Measurements from ENCODE around the gene GALR3.
"Not testable (repeated sequence)": the region's sequence is repeated elsewhere in the genome, so short reads cannot be mapped to it uniquely, and the experiment has no call there.

The GALR3 gene, protein sequence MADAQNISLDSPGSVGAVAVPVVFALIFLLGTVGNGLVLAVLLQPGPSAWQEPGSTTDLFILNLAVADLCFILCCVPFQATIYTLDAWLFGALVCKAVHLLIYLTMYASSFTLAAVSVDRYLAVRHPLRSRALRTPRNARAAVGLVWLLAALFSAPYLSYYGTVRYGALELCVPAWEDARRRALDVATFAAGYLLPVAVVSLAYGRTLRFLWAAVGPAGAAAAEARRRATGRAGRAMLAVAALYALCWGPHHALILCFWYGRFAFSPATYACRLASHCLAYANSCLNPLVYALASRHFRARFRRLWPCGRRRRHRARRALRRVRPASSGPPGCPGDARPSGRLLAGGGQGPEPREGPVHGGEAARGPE

DNA sequence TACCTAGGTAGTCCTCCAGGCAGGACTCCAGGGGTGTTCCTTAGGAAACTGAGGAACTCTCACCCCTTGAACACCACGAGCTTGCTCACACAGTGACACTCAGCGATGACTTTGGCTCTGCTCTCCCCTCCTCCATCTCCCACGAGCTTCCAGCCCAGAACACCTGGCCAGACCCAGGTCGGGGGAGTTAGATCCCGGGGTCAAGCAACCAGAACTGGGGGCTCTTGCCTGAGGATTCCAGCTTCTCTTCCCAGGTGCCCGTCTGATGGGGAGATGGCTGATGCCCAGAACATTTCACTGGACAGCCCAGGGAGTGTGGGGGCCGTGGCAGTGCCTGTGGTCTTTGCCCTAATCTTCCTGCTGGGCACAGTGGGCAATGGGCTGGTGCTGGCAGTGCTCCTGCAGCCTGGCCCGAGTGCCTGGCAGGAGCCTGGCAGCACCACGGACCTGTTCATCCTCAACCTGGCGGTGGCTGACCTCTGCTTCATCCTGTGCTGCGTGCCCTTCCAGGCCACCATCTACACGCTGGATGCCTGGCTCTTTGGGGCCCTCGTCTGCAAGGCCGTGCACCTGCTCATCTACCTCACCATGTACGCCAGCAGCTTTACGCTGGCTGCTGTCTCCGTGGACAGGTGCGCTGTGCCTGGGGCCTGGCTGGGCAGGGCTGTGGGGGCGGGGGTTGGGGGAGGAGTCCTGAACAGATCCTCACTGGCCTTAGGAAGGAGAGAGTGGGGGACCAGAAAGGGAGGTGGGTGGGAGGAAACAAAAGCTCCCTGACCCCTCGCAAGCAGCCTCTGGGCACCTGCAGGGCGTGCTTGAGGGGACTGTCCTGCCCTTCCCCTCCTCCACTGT lies at the start of gene GALR3:
GALR3 (plus strand) TSS at position 249 of the 852 bp plus-strand sequence; CDS start at position 274, 25 bp downstream.
- no peak for DNase-seq

DNA sequence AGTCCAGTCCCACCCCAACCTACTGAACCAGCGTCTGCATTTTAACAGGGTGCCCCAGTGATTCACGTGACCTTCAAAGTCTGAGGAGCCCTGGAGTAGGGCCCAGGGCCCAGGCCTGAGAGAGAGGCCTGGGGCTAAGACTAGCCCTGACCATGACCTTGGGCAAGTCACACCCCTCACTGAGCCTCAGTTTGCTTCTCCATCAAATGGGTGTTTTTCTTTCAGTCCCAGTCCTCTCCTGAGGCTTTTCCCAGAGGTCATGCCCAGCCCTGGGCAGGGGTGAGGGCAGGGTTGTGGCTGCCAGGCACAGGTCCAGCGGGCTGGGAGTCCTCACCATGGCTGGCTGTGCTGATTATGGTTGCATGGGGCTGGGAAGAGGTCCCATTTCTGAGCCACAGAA lies 48.5 kb upstream of the GALR3 start:
- DNase-seq: no peak

DNA sequence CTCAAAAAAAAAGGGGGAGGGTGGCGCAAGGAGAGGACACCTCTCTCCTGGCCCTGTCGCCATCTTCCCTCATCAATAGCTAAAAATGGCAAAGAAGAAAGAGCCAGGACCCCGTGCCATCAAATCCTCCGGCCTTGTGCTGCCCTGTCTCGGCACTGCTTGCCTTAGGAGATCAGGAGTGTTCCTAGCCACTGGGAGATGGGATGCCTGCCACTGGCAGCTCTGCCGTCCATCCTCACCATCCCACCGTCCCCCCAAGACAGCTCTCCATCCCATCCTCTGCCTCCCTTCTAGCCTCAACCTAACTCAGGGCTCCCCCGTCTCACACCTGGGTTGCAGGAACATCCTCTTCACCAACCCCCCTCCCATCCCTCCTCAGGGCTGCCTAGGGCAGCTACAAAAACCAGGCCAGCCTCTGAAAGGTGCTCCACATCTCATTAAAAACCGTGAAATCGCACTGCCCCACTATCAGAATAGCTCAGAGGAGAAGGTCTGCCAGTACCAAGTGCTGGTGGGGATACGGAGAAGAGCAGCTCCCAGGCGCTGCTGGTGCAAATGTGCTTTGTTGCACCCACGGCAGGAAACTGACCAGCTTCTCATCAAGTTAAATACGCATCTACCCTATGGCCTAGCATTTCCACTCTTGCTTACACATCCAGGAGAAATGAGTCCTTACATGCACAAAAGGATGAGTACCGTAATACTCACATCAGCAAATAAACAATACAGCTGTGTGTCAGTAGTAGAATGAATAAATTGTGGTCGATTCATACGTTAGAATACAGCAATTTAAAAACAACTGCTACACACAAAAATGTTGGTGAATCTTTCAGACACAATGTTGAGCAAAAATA lies 47.2 kb upstream of the GALR3 start:
- DNase-seq: no peak

DNA sequence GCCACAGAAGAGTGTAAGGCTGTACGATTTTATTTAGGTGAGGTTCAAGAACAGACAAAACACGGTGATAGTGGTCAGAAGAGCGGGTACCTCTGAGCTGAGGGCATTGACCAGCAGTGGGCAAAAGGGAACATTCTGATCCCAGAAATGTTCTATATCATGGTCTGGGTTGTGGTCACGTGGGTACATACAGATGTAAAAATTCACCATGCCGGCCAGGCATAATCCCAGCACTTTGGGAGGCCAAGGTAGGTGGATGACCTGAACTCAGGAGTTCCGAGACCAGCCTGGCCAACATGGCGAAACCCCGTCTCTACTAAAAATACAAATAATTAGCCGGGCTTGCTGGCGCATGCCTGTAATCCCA lies 46.6 kb upstream of the GALR3 start:
- DNase-seq: no peak

DNA sequence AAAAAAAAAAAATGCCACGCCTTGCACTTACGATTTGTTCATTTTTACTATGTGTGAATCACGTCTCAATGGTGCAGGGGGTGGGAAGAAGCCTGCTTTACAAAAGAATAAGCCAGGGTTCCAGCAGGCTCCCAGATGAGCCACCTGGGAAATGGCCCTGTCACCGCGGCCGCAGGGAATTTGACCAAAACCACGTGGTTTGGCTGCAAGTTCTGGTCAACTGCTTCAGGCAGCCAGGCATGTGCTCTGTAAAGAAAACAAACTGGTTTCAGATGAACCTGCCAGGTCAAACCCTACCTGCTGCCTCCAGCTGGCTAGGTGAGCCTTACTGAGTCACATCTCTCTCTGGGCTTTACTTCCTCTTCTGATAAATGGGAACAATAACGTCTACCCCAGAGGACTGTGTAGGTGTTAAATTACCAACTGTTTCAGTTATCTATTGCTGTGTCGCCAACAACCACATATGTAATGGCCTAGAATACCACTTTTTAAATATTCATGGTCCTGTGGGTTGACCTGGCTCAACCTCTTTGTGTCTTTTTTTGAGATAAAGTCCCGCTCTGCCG lies 46.0 kb upstream of the GALR3 start:
- no peak for DNase-seq

DNA sequence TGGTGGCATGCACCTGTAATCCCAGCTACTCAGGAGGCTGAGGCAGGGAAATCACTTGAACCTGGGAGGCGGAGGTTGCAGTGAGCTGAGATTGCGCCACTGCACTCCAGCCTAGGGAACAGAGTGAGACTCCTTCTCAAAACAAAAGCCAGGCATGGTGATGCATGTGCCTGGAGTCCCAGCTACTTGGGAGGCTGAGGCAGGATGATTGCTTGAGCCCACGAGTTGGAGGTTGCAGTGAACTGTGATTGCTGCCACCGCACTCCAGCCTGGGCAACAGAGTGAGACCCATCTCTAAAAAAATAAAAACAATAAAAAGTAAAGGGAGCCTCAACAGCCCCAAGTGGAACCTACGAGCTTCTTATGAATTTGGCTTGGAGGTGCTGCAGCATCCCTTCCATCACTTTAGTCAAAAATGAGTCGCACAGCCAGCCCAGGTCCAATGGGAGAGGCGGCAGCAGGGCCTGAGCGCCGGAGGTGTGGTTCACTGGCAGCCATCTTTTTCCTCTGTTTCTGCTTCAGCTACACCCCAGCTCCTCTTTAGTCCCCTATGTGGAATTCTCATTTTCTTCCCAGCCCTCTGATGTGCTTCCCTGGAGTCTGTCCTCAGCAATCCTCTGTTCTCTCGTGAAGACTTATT lies 44.7 kb upstream of the GALR3 start:
- no peak for DNase-seq

DNA sequence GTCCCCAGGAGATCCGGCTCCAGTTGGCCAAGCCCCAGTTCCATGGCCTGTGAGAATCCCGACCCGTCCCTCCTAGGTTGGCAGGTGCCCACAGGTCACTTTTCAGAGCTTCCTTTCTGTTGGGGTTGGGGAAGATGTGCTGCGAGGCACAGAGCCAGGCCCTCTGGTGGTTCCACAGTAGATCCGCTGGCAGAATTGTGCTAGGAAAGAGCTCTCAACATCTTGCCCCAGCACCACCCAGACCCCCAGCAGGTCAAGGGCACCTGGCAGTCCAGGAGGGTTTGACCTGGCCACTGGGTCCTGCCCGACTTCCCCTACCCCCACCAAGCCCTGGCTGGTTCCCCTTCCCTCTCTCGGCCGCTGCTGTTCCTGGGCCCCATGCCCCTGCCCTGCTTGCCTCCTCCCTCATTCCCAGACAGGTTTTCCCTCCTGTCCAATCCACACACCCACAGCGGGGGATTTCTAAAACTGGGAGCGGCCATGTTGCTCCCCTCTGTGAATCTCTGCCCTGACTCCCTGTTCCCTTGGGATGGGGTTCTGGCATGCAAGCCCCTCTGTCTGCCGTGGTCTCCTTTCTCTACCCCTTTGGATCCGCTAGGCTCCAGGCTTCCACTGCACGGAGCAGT lies 41.6 kb upstream of the GALR3 start:
- DNase-seq: no peak

DNA sequence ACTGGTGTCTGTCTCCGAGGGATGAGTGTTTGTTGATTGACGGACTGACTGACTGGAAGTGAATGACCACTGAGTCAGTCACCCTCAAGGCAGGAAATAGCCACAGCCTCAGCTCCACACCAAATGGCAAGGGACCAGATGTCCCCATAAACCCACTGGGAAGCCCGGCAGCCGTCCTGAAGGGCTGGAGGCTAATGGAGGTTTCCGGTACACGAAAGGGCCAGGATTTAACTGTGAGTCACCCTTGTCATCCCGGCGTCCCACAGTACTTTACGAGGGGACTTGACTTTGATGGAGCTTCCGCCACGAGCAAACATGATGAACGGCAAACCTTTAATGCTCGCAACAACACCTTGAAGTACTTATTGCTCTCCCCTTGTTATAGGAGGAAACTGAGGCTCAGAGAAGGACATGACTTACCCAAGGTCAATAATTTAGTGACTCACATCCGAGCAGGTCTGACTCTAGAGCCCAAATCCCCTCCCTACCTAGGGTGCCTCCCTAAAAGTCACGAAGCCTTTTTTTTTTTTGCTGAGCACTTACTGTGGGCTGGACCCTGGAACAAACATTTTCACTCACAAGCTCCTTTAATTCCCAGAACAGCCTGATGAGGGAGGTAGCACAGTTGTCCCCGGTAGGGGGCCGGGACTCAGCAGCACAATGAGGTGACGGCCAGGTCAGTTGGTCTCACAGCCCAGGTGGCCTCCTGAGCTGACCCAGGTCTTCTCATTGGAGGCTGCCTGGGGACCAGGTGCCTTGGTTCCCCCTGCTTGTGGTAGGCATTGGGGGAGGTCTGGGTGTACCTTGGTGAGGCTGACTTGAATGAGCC lies 40.6 kb upstream of the GALR3 start:
- DNase-seq: no peak

DNA sequence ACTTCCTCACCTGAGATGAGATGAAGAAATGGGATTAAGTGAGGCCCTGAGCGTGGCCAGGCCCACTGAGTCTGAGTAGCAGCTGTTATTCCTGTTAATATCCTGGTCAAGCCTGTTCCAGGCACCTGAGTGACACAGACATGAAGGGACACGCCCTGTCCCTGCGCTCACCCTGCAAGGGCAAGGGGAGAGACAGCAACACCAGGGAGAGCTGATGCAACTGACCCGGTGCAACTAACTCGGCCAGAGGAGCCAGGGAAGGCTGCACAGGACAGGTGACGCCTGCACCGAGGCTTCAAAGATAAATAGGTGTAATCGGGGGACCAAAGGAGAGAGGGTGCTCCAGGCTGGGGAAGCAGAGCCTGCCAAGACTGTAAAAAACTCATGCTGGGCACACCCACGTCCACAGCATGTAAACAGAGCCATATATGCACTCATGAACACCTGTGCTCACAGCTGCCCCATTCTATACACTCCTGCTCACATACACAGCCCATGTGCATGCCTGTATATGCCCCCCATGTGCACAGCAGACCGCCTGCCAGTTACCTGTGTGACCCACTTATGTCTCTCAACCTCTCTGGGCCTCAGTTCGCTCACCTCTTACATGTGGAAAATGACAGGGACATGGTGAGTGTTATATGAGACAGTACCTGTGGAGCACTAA lies 38.2 kb upstream of the GALR3 start:
- no peak for DNase-seq

DNA sequence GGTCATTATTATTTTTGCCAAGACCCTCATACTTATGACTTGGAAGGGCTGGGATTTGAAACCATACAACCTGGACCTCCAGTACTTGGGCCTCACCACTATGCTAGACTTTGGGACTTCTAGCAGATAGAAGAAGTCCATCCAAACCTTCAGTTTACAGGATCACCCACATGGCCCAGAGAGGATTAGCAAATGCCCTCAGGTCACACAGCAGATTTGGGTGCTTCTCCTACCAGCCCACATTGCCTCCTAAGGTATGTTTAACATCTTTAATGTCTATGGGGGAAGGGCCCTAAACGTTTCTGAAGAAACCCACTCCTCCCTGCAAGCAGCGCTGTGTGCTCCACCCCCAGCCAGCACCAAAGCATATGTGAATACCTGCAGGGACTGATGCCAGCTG lies 32.9 kb upstream of the GALR3 start:
- no peak for DNase-seq

DNA sequence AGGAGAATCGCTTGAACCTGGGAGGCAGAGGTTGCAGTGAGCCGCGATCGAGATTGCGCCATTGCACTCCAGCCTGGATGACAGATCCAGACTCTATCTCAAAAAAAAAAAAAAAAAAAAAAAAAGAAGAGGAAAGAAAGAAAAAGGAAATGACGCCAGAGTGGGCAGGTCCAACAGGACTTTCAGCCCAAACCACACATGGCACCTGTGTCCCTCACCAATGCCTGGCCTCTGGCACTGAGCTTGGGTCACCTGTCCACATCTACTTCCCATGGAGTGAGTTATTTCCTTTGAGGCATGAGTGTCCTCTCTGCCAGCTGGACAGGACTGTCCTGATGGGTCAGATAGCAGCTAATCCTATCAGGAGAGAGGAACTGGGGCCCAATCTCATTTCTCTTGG lies 30.7 kb upstream of the GALR3 start:
- DNase-seq: no peak

DNA sequence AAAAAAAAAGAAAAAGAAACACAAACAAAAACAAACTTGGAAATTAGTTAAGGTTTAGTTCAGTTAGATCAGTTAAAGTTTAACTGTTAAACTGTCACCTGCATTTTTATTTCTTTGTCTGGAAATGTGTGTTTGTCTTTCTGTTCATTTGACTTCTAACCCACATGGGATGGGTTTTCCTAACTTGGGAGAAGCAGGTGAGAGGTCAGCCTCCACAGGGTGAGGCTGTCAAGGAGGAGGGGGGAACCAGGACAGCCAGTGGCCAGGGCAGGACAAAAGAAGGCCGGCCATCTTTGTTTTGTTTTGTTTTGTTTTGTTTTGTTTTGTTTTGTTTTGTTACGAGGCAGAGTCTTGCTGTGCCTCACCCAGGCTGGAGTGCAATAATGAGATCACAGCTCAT lies 28.8 kb upstream of the GALR3 start:
- DNase-seq: no peak

DNA sequence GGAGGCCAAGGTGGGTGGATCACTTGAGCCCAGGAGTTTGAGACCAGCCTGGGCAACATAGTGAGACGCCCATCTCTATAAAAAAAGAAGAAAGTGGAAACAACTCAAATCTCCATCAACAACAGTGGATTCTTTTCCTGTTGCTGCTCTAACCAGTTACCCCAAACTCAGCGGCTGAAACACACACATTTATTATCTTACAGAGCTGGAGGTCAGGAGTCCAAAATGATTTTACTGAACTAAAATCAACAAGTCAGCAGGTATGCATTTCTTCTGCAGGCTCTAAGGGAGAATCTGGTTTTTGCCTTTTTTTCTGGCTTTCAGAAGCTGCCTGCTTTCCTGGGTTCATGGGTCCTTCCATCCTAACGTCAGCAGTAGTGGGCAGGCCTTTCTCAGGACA lies 27.1 kb upstream of the GALR3 start:
- DNase-seq: no peak

DNA sequence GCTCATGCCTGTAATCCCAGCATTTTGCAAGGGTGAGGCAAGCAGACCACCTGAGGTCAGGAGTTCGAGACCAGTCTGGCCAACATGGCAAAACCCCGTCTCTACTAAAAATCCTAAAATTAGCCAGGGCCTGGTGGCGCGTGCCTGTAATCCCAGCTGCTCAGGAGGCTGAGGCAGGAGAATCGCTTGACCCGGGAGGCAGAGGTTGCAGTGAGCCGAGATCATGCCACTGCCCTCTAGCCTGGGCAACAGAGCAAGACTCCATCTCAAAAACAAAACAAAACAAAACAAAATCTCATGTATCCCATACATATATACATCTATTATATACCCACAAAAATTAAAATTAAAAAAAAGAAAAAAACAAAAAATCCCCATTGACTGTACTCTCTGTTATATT lies 25.9 kb upstream of the GALR3 start:
- not testable (repeated sequence) for DNase-seq

DNA sequence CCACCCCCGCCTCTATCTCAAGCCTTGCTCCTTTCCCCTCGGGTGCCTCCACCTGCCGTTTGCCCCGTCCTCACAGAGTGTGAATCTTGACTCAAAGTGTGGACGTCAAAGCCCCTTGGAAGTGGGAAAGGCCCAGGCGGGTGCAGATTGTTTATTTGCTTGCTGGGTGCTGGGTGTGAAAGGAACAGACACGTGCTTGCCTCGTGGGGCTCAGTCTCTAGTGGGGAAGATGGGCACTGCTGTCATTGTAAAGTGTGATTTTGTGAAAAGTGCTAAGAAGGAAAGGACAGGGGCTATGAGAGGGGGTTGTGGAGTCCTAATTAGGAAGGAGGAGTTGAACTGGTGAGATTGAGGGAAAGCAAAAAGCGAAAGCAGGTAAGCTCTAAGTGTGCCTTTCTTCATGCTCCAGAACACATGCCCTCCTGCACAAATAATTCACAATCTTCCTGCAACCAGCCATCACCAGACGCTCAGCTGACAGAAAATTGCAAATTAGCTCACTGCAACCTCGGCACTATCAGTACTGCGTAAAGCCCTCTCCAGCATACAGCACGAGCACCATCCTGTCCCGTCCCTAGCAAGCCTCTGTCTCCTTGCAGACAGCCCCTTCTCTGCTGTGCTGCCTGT lies 25.2 kb upstream of the GALR3 start:
- DNase-seq: no peak

DNA sequence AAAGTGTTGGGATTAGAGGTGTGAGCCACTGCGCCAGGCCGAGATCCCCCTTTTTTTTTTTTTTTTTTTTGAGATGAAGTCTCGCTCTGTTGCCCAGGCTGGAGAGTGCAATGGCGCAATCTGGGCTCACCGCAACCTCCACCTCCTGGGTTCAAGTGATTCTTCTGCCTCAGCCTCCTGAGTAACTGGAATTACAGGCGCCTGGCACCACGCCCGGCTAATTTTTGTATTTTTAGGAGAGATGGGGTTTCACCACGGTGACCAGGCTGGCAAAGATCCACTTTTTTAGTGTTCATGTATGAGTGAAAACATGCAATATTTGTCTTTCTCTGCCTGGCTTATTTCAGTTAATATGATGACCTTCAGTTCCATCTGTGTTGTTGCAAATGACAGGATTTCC lies 23.2 kb upstream of the GALR3 start:
- not testable (repeated sequence) for DNase-seq

DNA sequence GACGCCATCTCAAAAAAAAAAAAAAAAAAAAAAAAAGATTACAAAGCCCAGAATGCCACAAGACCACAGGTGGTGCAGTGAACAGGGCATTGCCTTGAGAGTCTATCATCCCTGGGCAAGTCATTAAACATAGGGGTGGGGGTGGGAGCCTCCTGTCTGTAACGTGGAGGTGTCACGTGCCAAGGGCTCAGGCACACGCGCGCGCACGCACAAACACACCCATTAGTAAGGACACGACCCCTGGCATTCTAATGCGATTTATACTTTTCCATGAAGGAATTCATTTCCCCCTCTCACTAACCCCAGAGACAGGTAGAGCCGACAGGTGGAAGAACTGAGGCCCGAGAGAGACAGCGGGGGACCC lies 21.3 kb upstream of the GALR3 start:
- no peak for DNase-seq

DNA sequence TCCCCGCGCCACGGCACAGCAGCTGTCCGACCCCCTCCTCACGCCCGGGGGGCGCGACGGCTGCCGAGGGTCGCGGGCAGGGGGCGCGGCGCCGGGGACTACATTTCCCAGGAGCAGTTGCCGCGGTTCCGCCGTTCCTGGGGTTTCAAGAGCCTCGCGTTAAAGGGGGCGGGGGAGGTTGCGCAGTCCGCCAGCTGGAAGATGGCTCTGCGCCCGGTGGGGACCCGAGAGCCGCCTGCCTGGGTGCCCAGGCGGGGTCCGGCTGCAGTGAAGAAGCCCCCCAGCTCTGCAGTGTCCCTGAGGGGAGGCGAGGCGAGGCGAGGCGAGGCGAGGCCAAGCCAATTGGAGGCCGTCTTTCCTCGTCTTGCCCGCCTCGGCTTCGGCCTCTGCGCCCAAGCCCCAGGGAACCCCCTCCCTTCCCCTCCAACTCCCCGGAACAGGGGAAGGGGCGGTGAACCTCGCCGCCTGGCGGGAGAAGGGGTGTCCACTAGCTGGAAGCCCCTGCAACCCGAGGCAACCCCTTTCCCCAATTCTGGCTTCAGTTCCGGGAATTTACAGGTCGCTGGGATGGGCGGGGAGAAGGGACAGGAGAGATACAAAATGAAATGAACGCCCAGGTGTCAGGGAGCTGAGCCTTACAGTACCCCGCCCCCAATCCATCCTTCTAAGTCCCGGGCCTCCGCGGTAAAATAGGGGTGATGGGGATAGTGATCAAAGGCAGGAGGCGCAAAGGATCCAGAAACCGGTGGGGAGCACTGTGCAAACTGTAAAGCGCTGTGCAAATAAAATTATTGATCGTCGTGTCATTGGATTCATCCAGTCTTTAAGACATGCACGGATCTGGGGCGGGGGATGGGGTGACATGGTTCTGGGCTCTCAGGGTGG lies 20.6 kb upstream of the GALR3 start:
- no peak for DNase-seq

DNA sequence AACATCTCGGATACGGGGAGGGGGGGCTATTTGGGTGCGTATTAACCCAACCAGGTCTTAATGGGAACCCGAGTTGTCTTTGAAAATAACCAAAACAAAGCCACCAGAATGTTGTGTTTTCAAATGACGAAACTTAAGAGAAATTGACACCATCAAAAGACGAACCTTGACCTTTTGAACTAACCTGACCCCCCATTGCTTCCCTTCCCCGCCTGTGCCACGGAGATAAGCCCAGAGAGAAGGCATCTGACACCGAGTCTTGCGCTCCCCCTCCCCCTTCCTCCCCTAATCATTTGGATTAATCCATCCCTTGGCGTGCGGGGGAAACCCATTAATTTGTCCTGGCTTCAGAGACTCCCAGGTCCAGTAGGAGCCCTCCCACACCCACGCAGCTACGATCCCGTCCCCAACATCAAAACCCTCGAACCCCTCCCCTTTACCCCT lies 20.0 kb upstream of the GALR3 start:
- no peak for DNase-seq

Data from activated CD4-positive, alpha-beta T cell treated with anti-CD3 and anti-CD28 coated beads, Interleukin-2, amount 50 U/mL, for 1 hour (primary cell).